ENCODE data around the gene CLEC4C. TPM values are rescaled to one million over a fixed set of nuclear protein-coding genes. Genes with fewer than 3 reads are reported as not detected.

CLEC4C gene
- total and polyA plus RNA-seq, 10 of the 15 experiments (the other 5 are each of a cell fraction or from before 2014, with no cell fraction given) = 0.38 to 12.2 (median 4.6) TPM

GRCh38 chr12:7695566-7696197 is 51.5 kb downstream of the CLEC4C start, which contains the start of gene GDF3:
GDF3 (minus strand) TSS chr12:7695775; CDS start chr12:7695728, 47 bp downstream.
- Histone ChIP-seq H3K4me3 (no peak within 1 kb of the TSS), H3K4me2 (ENCODE audit: control insufficient read depth, insufficient read depth) (no peak within 1 kb of the TSS), H3K27ac (ENCODE audit: control insufficient read depth, insufficient read depth) (no peak within 1 kb of the TSS), H3K4me1 (ENCODE audit: control insufficient read depth, insufficient read depth, low read length) (no peaks in the 10 kb centered on the region), H3K36me3 (ENCODE audit: control insufficient read depth in 2 of 2, insufficient read depth in 2 of 2, low read length in 1 of 2) (no peaks in the 10 kb centered on the region), H3K9ac (ENCODE audit: control insufficient read depth, insufficient read depth, low read length) (no peak within 1 kb of the TSS), H2AFZ (ENCODE audit: control insufficient read depth, low read depth, low read length) (no peak within 1 kb of the TSS), H3K27me3 (replicated peaks in 1 of 2; ENCODE audit: control insufficient read depth in 2 of 2, insufficient read depth in 2 of 2, low read length in 1 of 2) (no peaks in the 10 kb centered on the region), H3K9me3 (replicated peaks; ENCODE audit: control insufficient read depth, insufficient read depth, low read length) (no peaks in the 10 kb centered on the region), H3K79me2 (ENCODE audit: control insufficient read depth, insufficient read depth, low read length) (no peaks in the 10 kb centered on the region), H4K20me1 (ENCODE audit: control insufficient read depth, insufficient read depth) (no peaks in the 10 kb centered on the region)
- CTCF ChIA-PET = no interaction called here
- intact Hi-C loops (cut with micrococcal nuclease; ENCODE audit: unreplicated experiment) = no loop called here
- TF ChIP-seq DPF2 (IDR thresholded peaks at IDR 0.05) (no peak), POLR2A (IDR thresholded peaks at IDR 0.05; ENCODE audit: low read depth, low read length) (no peak), RUNX3 (IDR thresholded peaks at IDR 0.05; ENCODE audit: low read length) (no peak), E2F4 (IDR thresholded peaks at IDR 0.05; ENCODE audit: low read depth, low read length) (no peak), BCL11A (IDR thresholded peaks at IDR 0.05; ENCODE audit: low read depth, low read length) (no peak), WRNIP1 (IDR thresholded peaks at IDR 0.05; ENCODE audit: borderline replicate concordance, low read depth, low read length) (no peak), TARDBP (IDR thresholded peaks at IDR 0.05; ENCODE audit: borderline replicate concordance) (no peak), ESRRA (IDR thresholded peaks at IDR 0.05; ENCODE audit: low read length) (no peak), ATF7 (IDR thresholded peaks at IDR 0.05; ENCODE audit: low read depth) (no peak), BRCA1 (IDR thresholded peaks at IDR 0.05; ENCODE audit: low read depth, low read length) (no peak), CEBPZ (IDR thresholded peaks at IDR 0.05; ENCODE audit: low read depth, low read length) (no peak), EED (IDR thresholded peaks at IDR 0.05; ENCODE audit: low read depth) (no peak), HCFC1 (IDR thresholded peaks at IDR 0.05; ENCODE audit: low read length) (no peak), RFX5 (IDR thresholded peaks at IDR 0.05; ENCODE audit: low read depth, low read length) (no peak), ZZZ3 (IDR thresholded peaks at IDR 0.05; ENCODE audit: control insufficient read depth, insufficient read length, low read depth) (no peak), NKRF (conservative IDR thresholded peaks at IDR 0.05) (no peak), BHLHE40 (IDR thresholded peaks at IDR 0.05; ENCODE audit: borderline replicate concordance in 1 of 2, low read depth in 2 of 2, low read length in 1 of 2) (no peak), EGR1 (IDR thresholded peaks at IDR 0.05; ENCODE audit: borderline replicate concordance in 1 of 2, low read depth in 2 of 2, low read length in 2 of 2) (no peak)
- BruUV-seq (replicated peaks) = no TSS peak
- 43% methylated on average over 7 of the region's 7 CpGs for WGBS (ENCODE audit: insufficient coverage, insufficient replicate concordance, low lambda C conversion rate, missing lambda C conversion rate)
- FAIRE-seq (no peak), ATAC-seq (no peak), DNase-seq (ENCODE audit: low read depth, low spot score) (no peak)
- RAD21 ChIA-PET (ENCODE audit: unreplicated experiment) = no interaction called here
- POLR2A ChIA-PET = no interaction called here
- in situ Hi-C loops (cut with MboI) = no loop called here
- SMC1A ChIA-PET (ENCODE audit: uncharacterized antibody, unreplicated experiment) = no interaction called here
